HG02981 (cell line): Measurements from ENCODE around the gene PYROXD2.

Experiments used
- ATAC-seq: cut with Tn5 transposase; IDR thresholded peaks from one replicate; pipeline ENCODE4 v1.9.1; 2021; ENCODE audit warnings: mild to moderate bottlenecking, moderate library complexity; ENCODE audit not compliant: unreplicated experiment

PYROXD2 gene

DNA sequence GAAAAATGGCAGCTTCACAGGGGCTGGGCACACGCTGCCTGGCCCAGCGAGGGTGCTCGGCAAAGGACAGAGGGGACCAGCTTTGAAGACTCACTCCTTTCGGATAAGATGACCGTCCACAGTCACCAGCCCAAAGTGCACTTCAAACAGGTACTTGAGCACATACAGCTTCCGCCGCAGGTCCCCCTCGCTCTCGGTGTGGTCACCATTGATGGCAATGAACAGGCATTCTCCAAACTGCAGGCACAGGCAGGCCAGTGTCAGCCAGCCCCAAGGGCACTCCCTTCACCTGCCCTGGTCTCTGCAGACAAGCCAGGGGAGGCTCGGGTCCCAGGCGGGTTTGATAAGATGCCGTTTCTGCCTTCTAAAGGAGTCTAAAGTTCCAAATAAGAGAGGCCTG is 20.2 kb upstream of the PYROXD2 start:
- no peak for ATAC-seq

DNA sequence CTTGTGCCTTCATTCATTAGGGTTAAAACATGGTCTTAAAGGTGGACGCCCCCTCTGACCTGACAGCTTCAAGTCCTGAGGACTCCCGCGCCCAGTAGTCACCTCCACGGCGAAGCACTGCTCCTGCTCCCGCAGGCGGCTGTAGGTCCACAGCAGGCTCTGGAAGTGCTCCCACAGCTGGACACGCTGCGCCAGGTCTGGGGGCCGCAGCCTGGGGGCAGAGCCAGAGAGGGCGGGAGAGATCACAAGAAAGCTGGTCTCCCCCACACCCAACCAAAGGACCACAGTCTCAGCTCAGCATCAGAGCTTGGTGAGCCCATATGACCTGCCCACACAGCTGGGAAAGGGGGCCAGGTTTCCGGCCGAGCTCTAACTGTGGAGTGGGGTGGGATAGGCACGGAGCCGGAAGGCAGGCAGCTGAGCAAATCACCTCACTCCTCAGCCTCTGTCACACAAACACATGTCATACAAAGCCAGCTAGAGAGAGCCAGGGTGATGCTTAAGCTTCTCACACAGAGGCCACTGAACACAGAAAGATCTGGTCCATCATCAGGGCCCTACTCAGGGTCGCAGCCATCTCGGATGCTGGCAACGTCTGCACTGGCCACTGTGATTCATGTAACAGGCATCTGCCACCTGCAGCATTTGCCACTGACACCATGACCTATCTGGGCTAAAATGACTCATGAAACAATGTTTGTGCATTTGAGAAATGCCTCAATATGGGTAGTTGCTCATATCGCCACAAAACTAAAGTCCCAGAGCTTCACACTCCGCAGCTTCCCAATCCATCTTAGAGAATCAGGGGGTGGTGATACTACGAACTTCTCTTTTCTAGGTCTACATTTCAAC is 19.1 kb upstream of the PYROXD2 start:
- no peak for ATAC-seq

DNA sequence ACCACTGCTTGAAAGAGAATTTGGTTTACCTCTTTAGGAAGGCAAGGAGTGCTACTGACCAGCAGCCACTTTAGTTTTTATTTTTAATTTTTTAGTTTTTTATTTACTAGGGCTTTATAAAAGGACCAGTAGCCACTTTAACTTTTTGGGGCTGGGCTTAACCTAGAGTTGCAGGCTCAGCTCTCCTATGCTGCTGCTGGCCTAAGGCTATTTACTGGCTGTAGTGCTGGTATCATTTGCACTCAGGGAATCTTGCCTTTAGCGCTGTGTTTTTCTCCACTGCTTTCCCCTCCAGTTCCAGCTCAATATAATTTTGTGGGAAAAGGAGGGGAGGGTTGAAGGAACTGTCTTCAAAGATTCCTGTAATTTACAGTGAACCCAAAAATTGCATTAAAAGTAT is 18.4 kb upstream of the PYROXD2 start:
- ATAC-seq, result no peak

DNA sequence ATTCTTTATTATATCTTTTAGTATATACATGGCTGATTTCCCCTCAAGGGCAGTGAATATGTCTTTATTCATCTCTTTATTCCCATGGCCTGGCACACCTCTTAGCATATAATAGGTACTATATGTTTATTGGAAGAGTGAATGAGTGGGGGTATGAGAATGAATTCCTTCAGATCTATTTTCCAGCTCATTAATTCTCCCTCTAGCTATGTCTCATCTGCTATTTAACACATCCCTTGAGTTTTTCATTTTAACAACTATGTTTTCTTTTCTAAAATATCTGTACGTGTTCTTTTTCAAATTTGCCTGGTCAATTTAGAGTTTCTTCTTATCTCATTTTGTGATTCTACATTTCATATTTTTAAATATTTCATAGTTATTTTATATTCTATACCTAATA is 17.3 kb upstream of the PYROXD2 start:
- ATAC-seq, result no peak

DNA sequence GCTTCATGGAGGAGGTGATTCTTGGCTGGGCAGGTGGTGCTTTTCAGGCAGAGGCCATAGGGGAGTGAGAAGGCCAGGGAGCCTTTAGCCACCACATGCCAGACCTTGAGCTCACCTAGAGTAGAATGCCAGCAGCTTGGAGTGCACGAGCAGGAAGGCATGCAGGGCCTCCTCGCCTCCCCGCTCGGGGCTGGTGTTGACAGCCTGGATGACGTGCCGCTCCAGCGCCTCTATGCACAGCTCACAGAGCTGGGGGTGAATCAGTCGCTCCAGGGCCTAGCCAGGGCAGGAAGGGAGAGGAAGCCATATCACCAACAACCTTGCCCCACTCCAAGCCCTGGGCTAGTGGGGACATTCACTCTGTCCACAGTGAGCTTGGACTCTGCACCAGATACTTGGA is 16.0 kb upstream of the PYROXD2 start:
- ATAC-seq, result no peak

DNA sequence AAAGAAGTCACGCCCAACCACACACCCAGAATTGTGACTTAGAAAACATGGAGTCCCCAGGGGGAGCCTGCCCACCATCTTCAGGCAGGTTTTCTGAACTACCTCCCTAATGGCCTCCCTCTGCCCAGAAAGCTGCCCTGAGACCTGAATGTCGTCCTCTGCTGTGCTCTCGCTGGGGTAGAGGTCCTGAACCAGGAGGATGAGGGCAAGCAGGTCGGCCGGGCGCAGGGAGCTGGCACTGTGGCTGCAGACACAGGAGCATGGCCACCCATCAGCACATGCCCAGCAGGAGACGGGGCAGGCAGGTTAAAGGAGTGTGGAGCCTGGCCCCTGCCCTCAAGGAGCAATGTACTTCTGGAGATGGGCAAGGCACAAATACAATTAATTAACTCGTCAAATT is 15.4 kb upstream of the PYROXD2 start:
- ATAC-seq, result no peak

DNA sequence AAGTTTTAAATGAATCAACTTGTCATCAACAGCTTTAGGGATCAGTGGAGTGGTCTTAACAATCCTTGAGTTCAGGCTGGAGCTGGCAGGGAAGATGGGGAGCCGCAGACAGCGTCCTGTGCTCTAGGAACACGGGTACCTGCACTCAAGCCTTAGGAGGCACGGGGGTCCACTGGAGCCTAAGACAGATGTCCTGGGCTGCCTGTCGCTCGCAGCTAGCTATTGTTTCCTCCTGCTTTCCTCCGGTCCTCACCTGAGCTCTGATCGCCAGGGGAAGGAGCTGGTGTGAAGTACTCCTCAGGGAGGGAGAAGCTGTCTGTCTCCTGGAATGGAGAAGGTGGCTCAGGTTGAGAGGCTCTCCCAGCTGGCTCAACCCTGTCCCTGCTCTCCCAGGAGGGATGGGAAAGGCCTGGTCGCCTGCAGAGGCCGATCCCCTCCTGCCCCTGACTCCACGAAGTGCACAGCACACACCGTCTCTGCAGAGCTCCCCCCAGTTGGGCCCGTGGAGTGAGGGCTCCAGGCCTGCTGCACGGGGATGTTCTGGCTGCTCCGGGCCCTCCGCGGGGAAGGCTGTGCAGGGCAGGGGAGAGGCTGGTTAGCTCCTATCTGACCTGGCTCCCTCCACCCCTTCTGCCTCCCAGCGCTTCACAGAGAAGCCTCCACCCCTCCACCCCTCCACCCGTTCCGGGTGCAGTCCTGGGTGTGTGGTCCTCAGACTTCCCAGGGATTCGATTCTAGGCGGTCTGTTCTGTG is 14.5 kb upstream of the PYROXD2 start:
- no peak for ATAC-seq

DNA sequence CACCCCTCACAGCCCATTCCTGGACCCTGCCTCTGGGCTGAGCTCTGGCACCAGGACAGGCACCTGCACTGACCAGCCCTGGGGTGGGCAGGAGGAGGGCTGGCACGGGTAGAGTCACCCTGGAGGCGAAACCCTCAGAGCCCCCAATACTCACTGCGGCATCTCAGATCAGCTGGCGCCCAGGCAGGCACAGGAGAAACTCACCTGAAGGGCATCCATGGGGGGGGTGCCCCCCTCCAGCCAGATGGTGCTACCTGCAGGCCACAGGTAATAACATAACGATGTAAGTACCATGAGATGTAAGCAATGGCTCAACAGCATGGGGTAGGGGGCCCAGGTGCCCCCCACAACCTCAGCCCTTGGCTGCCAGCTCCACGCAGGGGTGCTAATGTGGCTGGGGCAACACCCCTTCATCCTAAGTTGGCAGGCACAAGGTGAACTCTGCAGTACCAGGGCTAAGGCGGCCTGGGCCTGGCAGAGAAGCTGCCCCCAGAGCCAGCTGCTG is 12.1 kb upstream of the PYROXD2 start:
- ATAC-seq, result no peak

DNA sequence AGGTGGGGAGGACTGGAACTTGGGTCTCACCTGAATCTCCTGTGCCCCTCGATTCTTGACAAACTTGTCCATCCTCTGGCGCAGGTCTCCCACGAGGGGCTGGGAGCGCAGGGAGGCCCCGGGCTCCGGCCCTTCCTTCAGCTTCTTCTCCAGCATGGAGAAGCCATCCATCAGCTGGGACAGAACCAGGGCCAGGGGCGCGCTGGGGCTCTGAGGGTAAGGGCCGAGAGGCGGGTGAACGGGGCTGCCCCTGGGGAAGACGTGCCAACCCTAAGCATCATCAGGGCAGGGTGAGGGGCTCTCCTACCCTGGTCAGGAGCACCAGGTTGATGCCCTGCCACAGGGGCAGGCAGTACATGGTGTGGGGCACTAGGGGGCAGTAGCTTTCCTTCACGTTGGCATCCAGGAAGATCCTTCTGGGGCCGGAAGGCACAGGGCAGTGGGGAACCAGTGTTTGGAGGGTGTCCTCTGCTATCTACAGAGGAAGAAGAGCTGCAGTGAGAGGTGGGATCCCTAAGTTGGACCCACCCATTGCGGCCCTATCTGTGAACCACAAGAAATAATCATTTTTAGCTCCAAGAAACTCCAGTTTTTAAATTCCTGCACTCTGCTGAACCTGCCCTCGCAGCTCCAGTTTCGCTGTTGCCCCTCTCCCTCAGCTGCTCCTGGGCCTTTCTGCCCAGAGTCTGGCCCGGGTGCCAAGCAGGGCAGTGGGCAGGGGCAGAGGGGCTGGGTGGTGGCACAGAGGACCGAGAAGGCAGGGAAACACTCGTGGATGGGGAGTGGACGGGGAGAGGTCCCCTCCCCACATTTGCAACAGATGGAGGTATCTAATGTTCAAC is 10.8 kb upstream of the PYROXD2 start:
- ATAC-seq, result peak; percentile 73

DNA sequence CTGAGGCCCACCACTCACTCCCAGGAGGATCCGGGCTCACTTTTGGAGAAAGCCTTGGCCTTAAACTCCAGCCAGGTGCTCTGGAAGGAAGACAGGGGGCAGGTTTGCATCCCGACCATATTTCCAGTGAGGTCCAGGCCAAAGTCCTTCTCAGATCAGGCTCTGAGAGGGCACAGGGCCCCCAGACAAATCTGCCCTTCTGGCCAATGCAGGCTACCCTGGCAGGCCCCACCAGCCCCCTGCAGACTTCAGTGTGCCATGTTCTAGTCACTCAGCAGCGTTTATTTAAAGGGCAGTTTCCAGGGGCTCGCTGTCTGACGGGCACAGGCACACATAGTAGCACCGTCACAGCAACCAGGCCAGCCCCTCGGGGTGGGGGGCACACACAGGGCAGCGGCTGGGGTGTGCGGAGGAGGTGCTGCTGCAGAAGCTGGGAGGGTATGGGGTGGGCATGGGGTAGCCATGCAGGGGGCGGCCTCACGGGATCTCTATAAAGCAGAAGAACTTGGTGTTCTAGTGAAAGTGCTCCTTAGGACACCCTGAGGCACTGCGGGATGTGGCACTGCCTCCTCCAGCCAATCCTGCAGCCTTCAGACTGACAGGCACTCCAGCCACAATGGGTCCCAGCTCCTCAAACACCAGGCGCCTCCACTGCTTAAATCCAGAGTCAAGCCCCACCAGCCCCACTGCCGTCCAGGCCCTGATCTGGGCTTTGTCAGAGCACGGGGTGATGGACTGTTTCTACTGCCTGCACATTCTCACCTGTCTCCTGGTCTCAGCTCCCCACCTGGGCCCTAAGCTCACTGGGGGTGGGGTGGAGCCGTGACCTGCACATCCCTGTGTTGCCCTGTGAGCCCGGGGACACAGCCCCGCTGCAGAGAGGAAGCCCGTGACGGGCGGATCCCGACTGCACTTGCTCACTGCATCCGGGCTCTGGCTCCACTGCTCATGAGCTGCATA is 9.6 kb upstream of the PYROXD2 start:
- no peak for ATAC-seq

DNA sequence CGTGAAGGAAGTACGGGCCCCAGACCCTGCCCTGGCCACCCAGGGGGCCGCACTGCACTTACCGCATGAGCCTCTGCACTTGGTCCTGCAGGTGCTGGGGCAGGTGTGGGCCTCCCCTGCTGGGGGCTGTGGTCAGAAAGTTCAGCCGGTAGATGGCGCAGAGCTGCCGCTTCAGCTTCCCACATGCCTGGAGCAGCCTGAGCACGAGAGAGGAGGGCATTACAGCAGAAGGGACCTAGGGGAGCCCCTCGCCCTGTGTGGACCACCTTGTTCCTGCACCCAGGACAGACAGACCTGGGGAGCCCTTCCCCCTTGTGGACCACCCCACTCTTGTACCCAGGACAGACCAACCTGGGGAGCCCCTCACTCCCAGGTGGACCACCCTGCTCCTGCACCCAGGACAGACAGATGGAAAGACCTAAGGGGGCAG is 8.7 kb upstream of the PYROXD2 start:
- ATAC-seq, result no peak

DNA sequence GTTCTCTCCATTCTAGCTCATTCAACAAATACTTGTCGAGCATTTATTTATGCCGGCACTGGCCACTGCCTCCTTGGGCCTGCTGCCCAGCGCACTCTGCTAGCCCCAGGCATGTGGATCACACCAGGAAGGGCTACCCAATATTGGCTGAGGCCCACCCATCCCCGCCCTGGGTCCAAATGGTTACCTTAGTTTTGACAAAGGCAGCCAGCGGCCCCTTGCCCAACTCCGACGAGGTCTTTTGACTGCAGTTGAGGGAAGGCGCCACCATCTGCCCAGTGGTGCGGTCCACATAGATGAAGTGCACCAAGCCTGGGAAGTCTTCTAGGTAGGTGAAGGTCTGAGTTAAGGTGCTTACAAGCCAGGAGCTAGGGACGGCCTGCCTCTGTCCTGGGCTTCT is 7.2 kb upstream of the PYROXD2 start:
- no peak for ATAC-seq

DNA sequence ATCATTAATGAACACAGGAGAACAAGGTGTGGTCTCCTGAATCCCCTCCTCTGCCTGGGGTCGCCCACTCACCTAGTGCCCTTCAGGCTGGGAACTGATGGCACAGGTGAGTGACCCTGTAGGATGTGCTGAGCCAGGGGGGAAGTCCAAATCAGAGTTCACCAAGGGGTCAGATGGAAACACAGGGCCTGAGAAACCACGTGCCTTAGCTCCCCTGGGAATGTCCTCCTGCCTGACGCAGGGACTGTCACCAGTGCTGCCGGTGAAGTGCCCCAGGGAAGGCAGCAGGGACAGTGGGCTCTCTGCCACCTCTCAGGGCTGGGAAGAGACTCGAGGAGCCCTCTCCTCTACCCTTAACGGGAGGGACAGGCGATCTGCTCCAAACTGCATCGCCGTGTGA is 5.8 kb upstream of the PYROXD2 start:
- no peak for ATAC-seq

DNA sequence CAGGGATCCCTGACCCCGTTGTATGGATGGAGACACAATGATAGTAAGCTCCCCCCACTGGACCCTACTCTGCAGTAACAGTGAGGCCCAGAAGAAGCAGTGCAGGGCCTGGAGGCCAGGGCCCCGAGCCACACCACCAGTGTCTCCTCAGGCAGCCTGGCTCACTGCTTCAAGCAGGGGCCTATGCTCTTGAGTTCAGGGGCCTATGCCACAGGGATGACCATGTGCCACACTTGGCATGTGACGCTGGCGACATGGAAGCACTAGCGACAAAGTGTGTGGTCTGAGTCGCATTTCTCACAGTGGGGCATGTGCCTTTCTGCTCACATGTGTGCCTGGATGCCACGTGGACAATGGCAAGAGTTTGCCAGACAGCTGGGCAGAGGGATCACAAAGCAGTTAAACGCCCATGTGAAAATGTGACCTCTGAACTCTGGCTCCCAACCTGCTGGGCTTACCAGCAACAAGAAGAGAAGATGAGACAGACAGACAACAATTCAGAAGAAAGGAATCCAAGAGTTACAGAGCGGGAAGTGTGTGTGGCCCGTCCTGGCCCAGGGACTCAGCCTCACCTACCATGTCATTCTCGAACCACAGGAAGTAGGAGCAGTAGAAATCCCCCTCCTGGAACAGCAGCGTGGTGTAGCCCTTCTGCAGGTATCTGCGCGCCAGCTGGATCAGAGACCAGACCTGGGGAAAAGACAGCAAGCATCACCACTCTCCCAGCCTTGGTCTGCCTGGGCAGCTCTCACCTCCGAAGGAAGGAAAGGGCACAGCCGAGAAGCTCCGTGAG is 4.7 kb upstream of the PYROXD2 start:
- no peak for ATAC-seq

DNA sequence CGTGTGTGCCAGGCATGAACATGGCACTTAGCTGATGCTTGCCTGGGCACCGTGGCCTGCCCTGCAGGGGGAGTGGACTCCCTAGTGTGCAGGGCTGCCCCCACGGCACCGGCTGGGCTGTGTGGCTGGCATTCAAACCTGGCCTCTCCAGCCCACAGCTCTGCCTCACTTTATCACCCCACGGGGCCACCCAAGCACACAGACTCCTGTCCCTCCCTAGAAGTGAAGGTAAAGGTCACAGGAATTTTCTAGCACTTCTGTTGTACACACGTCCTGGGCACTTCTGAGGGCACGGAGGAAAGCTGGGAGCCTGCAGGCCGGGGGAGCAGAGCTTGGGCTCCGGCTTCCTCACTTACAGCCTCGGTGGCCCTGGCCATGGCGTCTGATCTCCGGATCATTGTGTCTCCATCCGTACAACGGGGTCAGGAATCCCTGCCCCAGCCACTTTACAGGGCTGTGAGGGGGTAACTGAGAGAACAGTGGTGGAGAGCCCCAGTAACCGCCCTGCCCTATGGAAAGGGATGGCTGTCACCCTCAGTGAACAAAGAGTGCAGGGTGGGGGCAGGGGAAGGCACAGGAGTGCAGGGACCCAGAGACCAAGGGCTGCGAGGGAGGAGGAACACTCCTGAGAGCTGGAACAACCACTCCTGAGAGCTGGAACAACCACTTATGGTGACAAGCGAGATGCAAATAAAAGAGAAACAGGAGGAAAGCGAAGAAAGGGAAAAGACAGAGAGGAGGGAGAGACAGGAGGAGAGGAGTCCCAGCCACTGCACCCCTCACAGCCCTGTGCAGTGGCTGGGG is 3.9 kb upstream of the PYROXD2 start:
- no peak for ATAC-seq

DNA sequence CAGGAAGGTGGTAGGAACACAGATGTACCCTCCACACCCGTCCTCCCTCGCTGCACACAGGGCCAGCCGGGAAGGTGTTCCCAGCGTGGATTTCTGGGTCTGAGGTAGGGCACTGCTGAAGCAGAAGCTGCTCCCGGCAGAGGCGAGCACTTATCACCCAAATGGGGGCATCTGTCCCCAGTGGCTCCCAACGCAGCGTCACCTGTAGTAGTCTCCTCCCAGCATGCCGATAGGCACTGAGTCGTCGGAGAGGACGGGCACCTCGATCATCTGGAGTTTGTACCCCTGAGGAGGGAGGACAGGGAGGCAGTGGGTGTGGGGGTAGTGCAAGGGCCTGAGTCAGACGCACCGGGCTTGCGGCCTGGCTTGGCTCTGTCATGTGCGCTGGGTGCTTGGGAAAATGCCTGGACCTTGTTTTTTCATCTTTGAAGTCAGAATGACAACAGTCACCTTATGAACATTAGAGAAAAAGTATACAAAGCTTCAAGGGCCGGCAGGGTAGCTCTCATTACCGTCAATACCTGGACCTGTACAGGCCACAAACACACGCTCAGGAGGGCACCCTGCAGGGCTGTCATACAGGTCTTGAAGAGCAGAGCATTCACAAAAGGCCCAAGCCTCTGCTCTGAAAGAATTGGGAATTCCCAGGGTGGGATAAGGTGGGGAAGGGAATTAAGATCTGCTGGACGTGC is 3.1 kb upstream of the PYROXD2 start:
- no peak for ATAC-seq

DNA sequence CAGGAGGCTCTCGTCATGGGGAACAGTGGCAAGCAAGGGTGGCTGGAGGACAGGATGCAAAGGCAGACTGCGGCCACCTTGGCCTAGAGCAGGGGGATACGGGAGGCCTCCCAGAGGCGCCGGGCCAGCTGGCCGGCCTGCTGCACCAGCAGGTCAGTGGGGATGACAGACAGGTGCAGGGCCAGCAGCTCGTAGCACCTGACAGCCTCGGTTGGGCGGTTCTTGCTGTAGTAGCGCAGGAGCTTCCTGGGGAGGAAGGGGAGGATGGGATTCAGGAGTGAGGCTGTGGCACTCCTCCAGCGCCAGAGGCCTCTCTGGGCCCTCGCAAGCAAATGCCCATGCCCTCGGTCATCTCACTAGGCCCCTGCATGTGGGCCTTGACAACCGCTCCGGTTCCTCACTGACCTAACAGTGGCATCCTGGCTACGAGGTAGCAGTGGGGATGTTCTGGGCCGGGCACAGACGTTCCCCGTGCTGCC is 2.5 kb upstream of the PYROXD2 start:
- no peak for ATAC-seq
